LNCAP (cell line): Measurements from ENCODE around the gene TEX261.

Experiments
- TF ChIP-seq, protein P1 (sequence below): fragments of 450-650 bp; IDR thresholded peaks from 2 replicates; pipeline ENCODE4 v1.5.1; 2017; ENCODE audit warnings: mild to moderate bottlenecking

The TEX261 gene

DNA sequence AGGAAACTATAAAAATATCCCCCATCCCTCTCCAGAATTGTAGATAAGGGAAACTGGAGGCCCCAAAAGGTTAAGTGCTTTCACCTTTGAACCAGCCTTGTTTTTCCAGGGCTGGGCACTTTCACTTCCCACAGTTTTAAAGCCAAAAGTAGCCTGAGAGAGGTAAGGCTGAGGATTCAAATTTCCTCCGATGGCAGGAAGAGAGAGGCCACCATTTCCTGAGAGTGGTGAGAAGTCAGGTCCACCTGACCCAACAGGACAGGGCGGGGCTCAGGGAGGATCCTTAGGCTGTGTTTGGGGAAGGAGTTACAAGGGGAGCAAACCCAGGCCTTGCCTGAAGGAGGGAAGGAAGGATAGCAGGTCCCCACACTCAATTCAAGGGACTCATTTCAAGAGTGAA lies 4.7 kb upstream of the TEX261 start:
- TF ChIP-seq, protein P1, sequence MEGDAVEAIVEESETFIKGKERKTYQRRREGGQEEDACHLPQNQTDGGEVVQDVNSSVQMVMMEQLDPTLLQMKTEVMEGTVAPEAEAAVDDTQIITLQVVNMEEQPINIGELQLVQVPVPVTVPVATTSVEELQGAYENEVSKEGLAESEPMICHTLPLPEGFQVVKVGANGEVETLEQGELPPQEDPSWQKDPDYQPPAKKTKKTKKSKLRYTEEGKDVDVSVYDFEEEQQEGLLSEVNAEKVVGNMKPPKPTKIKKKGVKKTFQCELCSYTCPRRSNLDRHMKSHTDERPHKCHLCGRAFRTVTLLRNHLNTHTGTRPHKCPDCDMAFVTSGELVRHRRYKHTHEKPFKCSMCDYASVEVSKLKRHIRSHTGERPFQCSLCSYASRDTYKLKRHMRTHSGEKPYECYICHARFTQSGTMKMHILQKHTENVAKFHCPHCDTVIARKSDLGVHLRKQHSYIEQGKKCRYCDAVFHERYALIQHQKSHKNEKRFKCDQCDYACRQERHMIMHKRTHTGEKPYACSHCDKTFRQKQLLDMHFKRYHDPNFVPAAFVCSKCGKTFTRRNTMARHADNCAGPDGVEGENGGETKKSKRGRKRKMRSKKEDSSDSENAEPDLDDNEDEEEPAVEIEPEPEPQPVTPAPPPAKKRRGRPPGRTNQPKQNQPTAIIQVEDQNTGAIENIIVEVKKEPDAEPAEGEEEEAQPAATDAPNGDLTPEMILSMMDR: no peak

DNA sequence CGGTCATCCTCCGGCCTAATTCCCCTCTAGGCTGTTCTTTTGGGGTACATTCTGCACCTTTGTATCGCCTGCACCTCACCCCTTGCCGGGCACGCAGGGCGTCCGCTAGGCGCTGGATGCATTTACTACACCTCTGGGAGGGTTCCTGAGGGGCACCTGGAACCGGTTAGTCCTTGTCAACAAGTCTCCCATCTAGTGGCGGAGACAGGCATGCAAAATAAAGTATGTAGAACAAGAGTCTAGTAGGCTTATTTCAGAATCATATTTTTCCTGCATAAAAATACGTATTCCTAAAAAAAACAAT lies 705 bp upstream of the TEX261 start:
- TF ChIP-seq, protein P1: no peak

GRCh38 chr2:70994009-70994698 lies 519 bp downstream of the TEX261 start:
- TF ChIP-seq, protein P1: no peak

GRCh38 chr2:70992945-70993853 lies 1.5 kb downstream of the TEX261 start:
- TF ChIP-seq, protein P1: no peak

GRCh38 chr2:70991742-70992141 lies 2.9 kb downstream of the TEX261 start:
- TF ChIP-seq, protein P1: no peak

DNA sequence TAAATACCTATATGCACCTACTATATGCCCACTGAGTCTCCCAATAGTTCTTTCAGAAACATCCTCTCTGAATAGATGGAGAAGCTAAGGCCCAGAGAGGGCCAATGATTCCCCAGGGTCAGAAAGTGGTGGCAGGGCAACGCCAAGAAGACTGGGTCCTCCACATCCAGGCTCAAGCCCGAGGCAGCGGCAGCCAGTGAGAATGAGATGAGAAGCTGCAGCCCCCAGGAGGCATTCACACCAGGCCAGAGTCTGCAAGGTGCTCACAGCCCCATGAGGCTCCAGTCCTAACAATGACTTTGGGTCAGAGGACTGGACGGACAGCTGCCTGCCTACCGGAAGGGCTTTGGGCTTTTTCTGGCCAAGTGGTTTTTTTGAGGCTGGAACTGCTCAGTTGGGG lies 3.5 kb downstream of the TEX261 start:
- TF ChIP-seq, protein P1: no peak

- TF ChIP-seq, protein P1: no peak
Measured at GRCh38 chr2:70990216-70990615, 4.5 kb downstream of the TEX261 start.
